A673 (cell line): ENCODE results near the gene APOA1. TPM values are rescaled to one million over a fixed set of nuclear protein-coding genes. Genes with fewer than 3 reads are reported as not detected.

ENCODE experiments used
- BruUV-seq: library from RNA; stranded (reverse); fragments of 400-500 nt; replicated peaks from 2 replicates; lab custom pipeline; 2021; lab: Mats Ljungman, UMichigan
- CTCF ChIA-PET: fragments of 300-600 bp; sonication (Branson Sonifier 250); formaldehyde crosslinking; loops from one replicate; lab custom pipeline; 2022; ENCODE audit warnings: antibody characterized with exemption; lab: Charles Lee
- POLR2A ChIA-PET: fragments of 300-600 bp; sonication (Branson Sonifier 250); formaldehyde crosslinking; loops from one replicate; lab custom pipeline; 2022; ENCODE audit warnings: antibody characterized with exemption; ENCODE audit not compliant: low non-redundant PET; lab: Charles Lee
- DNase-seq: peaks from one replicate; pipeline ENCODE4 v3.0.0-alpha.2; 2015; ENCODE audit warnings: low spot score
- H3K27ac ChIP-seq: fragments of 200-600 bp; sonication (generic); 2 replicates; pipeline ENCODE4 v1.5.1; 2016; ENCODE audit warnings: mixed run types, low read depth, mild to moderate bottlenecking, mixed read lengths, antibody characterized with exemption, low read length; ENCODE audit not compliant: poor library complexity, severe bottlenecking
- H3K27me3 ChIP-seq: fragments of 200-600 bp; sonication (generic); replicated peaks from 2 replicates; pipeline ENCODE4 v1.6.1; 2017; ENCODE audit warnings: mixed run types, low read depth, mild to moderate bottlenecking, mixed read lengths, antibody characterized with exemption, low read length; ENCODE audit not compliant: insufficient read depth, poor library complexity
- H3K36me3 ChIP-seq: fragments of 200-600 bp; sonication (generic); 2 replicates; pipeline ENCODE4 v1.6.1; 2016; ENCODE audit warnings: mixed run types, mild to moderate bottlenecking, mixed read lengths, antibody characterized with exemption, low read length; ENCODE audit not compliant: insufficient read depth, poor library complexity, severe bottlenecking
- H3K4me1 ChIP-seq: fragments of 200-600 bp; sonication (generic); 2 replicates; pipeline ENCODE4 v1.6.1; 2017; ENCODE audit warnings: mixed run types, mild to moderate bottlenecking, mixed read lengths, antibody characterized with exemption, low read length; ENCODE audit not compliant: insufficient read depth, poor library complexity, severe bottlenecking
- H3K4me3 ChIP-seq: fragments of 200-600 bp; sonication (generic); 2 replicates; pipeline ENCODE4 v1.5.1; 2016; ENCODE audit warnings: low read depth, mixed run types, mild to moderate bottlenecking, mixed read lengths, low read length; ENCODE audit not compliant: poor library complexity, severe bottlenecking
- H3K9me3 ChIP-seq: fragments of 200-600 bp; sonication (generic); 2 replicates; pipeline ENCODE4 v1.6.1; 2016; ENCODE audit warnings: mixed run types, low read depth, mild to moderate bottlenecking, mixed read lengths, antibody characterized with exemption, low read length; ENCODE audit not compliant: poor library complexity, severe bottlenecking
- CTCF ChIP-seq: fragments of 300-800, 200-600 bp; sonication (generic); conservative IDR thresholded peaks from 2 replicates; pipeline ENCODE4 v1.5.1; 2017; ENCODE audit warnings: low read depth, mild to moderate bottlenecking, antibody characterized with exemption, low read length, moderate library complexity, mixed read lengths
- EZH2 ChIP-seq: fragments of 200-600 bp; sonication (generic); IDR thresholded peaks from 2 replicates; pipeline ENCODE4 v1.6.1; 2017; ENCODE audit warnings: borderline replicate concordance, low read depth, mild to moderate bottlenecking, mixed read lengths, antibody characterized with exemption, low read length; ENCODE audit not compliant: poor library complexity, severe bottlenecking
- intact Hi-C: fragments of 100-400 bp; cut with micrococcal nuclease; formaldehyde crosslinking; loops from one replicate; pipeline ENCODE4 v1.10.0; 2022; ENCODE audit not compliant: unreplicated experiment
- total RNA-seq: library from RNA; stranded (reverse); gene quantifications from 2 replicates; pipeline ENCODE4 v1.2.3, GENCODE V29; 2021

APOA1 gene
- total RNA-seq, 1 experiment from 2014 or later, result 0.43 TPM

GRCh38 chr11:116833816-116834534 is 3.4 kb downstream of the APOA1 start:
- intact Hi-C loops, result no loop called here
- no peak overlapping the region for H3K27ac ChIP-seq
- BruUV-seq, result no TSS peak
- DNase-seq, result no peak
- ChIA-PET POLR2A (interaction anchor here (0.6 kb wide), 1 partner anchor 35 kb away, joined by 3 read pairs; no protein-coding TSS in a partner anchor), CTCF (interaction anchor here (0.6 kb wide), 1 partner anchor 9 kb away, joined by 4 read pairs; no protein-coding TSS in a partner anchor)
- H3K4me3 ChIP-seq, result no peak overlapping the region
- peaks cover 12% of the 10 kb centered on the region for H3K4me1 ChIP-seq
- H3K27me3 ChIP-seq, result no peaks in the 10 kb centered on the region
- no peaks in the 10 kb centered on the region for H3K36me3 ChIP-seq
- TF ChIP-seq CTCF (no peak), EZH2 (no peak)
- H3K9me3 ChIP-seq, result no peaks in the 10 kb centered on the region

- BruUV-seq, result no TSS peak
- ChIA-PET CTCF (no interaction called here), POLR2A (no interaction called here)
- TF ChIP-seq EZH2, result no peak
- TF ChIP-seq CTCF, result no peak
- Histone ChIP-seq H3K36me3 (no peaks in the 10 kb centered on the region), H3K4me1 (peaks cover 12% of the 10 kb centered on the region), H3K27ac (no peak overlapping the region), H3K27me3 (no peaks in the 10 kb centered on the region), H3K9me3 (no peaks in the 10 kb centered on the region), H3K4me3 (no peak overlapping the region)
- DNase-seq, result no peak
- intact Hi-C loops, result no loop called here
Observed at GRCh38 chr11:116833491-116833815, 4.0 kb downstream of the APOA1 start.

- Histone ChIP-seq H3K4me3 (no peak overlapping the region), H3K9me3 (no peaks in the 10 kb centered on the region), H3K27ac (no peak overlapping the region), H3K4me1 (peaks cover 12% of the 10 kb centered on the region), H3K36me3 (no peaks in the 10 kb centered on the region), H3K27me3 (no peaks in the 10 kb centered on the region)
- no peak for DNase-seq
- CTCF ChIA-PET, result no interaction called here
- POLR2A ChIA-PET, result no interaction called here
- no peak for TF ChIP-seq EZH2
- TF ChIP-seq CTCF, result no peak
- intact Hi-C loops, result no loop called here
- no TSS peak for BruUV-seq
Observed at GRCh38 chr11:116832350-116833290, 4.8 kb downstream of the APOA1 start.
